ENCODE results near the gene HNRNPF.

The HNRNPF gene

DNA sequence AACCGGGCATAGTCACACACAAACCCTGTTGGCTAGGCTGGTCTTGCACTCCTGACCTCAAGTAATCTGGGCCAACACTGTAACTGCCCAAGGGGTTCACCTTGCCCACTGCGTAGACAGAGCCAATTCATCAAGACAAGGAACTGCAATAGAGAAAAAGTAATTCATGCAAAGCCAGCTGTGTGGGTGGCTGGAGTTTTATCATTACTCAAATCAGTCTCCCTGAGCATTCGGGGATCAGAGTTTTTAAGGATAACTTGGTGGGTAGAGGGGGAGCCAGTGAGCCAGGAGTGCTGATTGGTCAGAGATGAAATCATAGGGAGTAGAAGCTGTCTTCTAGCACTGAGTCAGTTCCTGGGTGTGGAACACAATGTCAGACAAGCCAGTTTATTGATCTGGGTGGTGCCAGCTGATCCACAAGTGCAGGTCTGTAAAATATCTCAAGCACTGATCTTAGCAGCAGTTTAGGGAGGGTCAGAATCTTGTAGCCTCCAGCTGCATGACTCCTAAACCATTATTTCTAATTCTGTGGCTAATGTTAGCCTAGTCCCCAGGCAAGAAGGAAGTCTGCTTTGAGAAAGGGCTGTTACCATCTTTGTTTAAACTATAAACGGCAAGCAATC, 53.1 kb downstream of the HNRNPF start:
- ChIA-PET POLR2A (no interaction called here), CTCF (interaction anchor here (0.9 to 1.3 kb wide), 2 partner anchors 28 to 64 kb away, joined by 3 to 5 read pairs; no protein-coding TSS in a partner anchor)
- Histone ChIP-seq H3K4me1 (ENCODE audit: control insufficient read depth, insufficient read depth, low read length) (peaks cover 18% of the 10 kb centered on the region), H3K36me3 (ENCODE audit: control insufficient read depth in 2 of 2, insufficient read depth in 1 of 2, low read length in 2 of 2) (no peaks in the 10 kb centered on the region), H3K4me3 (ENCODE audit: low read depth, low read length) (no peak overlapping the region), H3K27ac (ENCODE audit: extremely low read depth, low read depth, low read length) (no peak overlapping the region), H3K9me3 (ENCODE audit: control insufficient read depth, insufficient read depth, low read depth, low read length) (no peaks in the 10 kb centered on the region)
- TF ChIP-seq ZNF548 (tag by site-specific recombination; IDR thresholded peaks at IDR 0.05) (no peak), ZSCAN18 (tag by site-specific recombination; IDR thresholded peaks at IDR 0.05) (no peak), KLF17 (tag by site-specific recombination; IDR thresholded peaks at IDR 0.05) (peak; percentile 92), ZXDB (tag by site-specific recombination; IDR thresholded peaks at IDR 0.05) (no peak), GLI2 (tag by site-specific recombination; IDR thresholded peaks at IDR 0.05; ENCODE audit: borderline replicate concordance, low read depth) (no peak), ZBTB20 (tag by site-specific recombination; IDR thresholded peaks at IDR 0.05) (no peak), ZFHX2 (tag by site-specific recombination; conservative IDR thresholded peaks at IDR 0.05) (peak; percentile 37), ZNF202 (tag by site-specific recombination; IDR thresholded peaks at IDR 0.05; ENCODE audit: borderline replicate concordance) (no peak), ZBTB49 (tag by site-specific recombination; IDR thresholded peaks at IDR 0.05; ENCODE audit: low read depth) (no peak), ZNF777 (tag by site-specific recombination; IDR thresholded peaks at IDR 0.05; ENCODE audit: borderline replicate concordance) (no peak), PRDM4 (tag by site-specific recombination; IDR thresholded peaks at IDR 0.05) (no peak), ZNF341 (tag by site-specific recombination; IDR thresholded peaks at IDR 0.05; ENCODE audit: low read depth) (peak; percentile 38), ZBTB48 (tag by site-specific recombination; IDR thresholded peaks at IDR 0.05) (0 out of 2 replicates have a peak, but pooled peaks have one; percentile 25), ZNF654 (tag by site-specific recombination; IDR thresholded peaks at IDR 0.05; ENCODE audit: low read depth) (no peak), ZNF426 (tag by site-specific recombination; IDR thresholded peaks at IDR 0.05) (no peak), MZF1 (tag by site-specific recombination; IDR thresholded peaks at IDR 0.05; ENCODE audit: borderline replicate concordance) (peak; percentile 59; the same call in 1 of the 2 replicates), ZNF837 (tag by site-specific recombination; IDR thresholded peaks at IDR 0.05) (no peak), ZNF302 (tag by site-specific recombination; IDR thresholded peaks at IDR 0.05; ENCODE audit: low read depth) (no peak), KLF16 (tag by site-specific recombination; IDR thresholded peaks at IDR 0.05) (no peak), ZEB2 (tag by site-specific recombination; IDR thresholded peaks at IDR 0.05) (0 out of 2 replicates have a peak, but pooled peaks have one; percentile 24), ZNF133 (tag by site-specific recombination; IDR thresholded peaks at IDR 0.05) (no peak), ZNF664 (tag by site-specific recombination; IDR thresholded peaks at IDR 0.05) (no peak), ZNF626 (tag by site-specific recombination; IDR thresholded peaks at IDR 0.05) (no peak), ZNF311 (tag by site-specific recombination; IDR thresholded peaks at IDR 0.05; ENCODE audit: borderline replicate concordance) (no peak), ZNF610 (tag by site-specific recombination; IDR thresholded peaks at IDR 0.05; ENCODE audit: borderline replicate concordance) (no peak)
- TF ChIP-seq, protein P1, sequence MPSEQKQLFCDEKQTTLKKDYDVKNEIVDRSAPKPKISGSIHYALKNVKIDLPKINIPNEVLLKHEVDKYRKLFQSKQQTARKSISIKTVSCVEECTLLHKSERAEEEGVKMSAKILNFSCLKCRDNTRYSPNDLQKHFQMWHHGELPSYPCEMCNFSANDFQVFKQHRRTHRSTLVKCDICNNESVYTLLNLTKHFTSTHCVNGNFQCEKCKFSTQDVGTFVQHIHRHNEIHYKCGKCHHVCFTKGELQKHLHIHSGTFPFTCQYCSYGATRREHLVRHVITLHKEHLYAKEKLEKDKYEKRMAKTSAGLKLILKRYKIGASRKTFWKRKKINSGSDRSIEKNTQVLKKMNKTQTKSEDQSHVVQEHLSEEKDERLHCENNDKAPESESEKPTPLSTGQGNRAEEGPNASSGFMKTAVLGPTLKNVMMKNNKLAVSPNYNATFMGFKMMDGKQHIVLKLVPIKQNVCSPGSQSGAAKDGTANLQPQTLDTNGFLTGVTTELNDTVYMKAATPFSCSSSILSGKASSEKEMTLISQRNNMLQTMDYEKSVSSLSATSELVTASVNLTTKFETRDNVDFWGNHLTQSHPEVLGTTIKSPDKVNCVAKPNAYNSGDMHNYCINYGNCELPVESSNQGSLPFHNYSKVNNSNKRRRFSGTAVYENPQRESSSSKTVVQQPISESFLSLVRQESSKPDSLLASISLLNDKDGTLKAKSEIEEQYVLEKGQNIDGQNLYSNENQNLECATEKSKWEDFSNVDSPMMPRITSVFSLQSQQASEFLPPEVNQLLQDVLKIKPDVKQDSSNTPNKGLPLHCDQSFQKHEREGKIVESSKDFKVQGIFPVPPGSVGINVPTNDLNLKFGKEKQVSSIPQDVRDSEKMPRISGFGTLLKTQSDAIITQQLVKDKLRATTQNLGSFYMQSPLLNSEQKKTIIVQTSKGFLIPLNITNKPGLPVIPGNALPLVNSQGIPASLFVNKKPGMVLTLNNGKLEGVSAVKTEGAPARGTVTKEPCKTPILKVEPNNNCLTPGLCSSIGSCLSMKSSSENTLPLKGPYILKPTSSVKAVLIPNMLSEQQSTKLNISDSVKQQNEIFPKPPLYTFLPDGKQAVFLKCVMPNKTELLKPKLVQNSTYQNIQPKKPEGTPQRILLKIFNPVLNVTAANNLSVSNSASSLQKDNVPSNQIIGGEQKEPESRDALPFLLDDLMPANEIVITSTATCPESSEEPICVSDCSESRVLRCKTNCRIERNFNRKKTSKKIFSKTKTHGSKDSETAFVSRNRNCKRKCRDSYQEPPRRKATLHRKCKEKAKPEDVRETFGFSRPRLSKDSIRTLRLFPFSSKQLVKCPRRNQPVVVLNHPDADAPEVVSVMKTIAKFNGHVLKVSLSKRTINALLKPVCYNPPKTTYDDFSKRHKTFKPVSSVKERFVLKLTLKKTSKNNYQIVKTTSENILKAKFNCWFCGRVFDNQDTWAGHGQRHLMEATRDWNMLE (tag by site-specific recombination; conservative IDR thresholded peaks at IDR 0.05; ENCODE audit: low read depth) = no peak

Measured in HEK293 (cell line).